K562 (cell line): ENCODE data around the gene VMP1. TPM values are rescaled to one million over a fixed set of nuclear protein-coding genes. Genes with fewer than 3 reads are reported as not detected.

Experiments used
- ATAC-seq: fragments of 200-7000 bp; cut with Tn5 transposase; 3 replicates; pipeline ENCODE4 v1.9.1; 2020; ENCODE audit warnings: moderate library complexity
- BruUV-seq: library from RNA; stranded (reverse); fragments of 400-500 nt; replicated peaks from 2 replicates; lab custom pipeline; 2021; lab: Mats Ljungman, UMichigan
- CTCF ChIA-PET: fragments of 300-600 bp; formaldehyde crosslinking; extraction: SDS; loops from one replicate; lab custom pipeline; 2021; ENCODE audit warnings: low intra/inter-chr PET ratio; lab: Yijun Ruan, JAX
- POLR2A ChIA-PET: fragments of 300-600, 350-650 bp; sonication (Branson Sonifier 250); formaldehyde crosslinking; extraction: SDS; loops from one replicate; lab custom pipeline; 2021; ENCODE audit warnings: antibody characterized with exemption, inconsistent platforms; lab: Yijun Ruan, JAX
- DNase-seq, 4 experiments: peaks; one replicate each; pipeline versions ENCODE4 v3.0.0 to v3.0.0-alpha.2; 2011 to 2018; ENCODE audit warnings: low spot score in 3 of 4, mixed read lengths in 3 of 4; ENCODE audit errors: extremely low read depth in 1 of 4
- FAIRE-seq: peaks from 2 replicates; lab custom pipeline; 2011; peaks lifted over from hg19 to GRCh38; lab: Jason Lieb, UNC
- H2AFZ ChIP-seq: 2 replicates; pipeline ENCODE4 v1.6.0; 2011; ENCODE audit warnings: low read depth, low read length, control low read depth, inconsistent platforms
- H3K27ac ChIP-seq: fragments of 200-600 bp; 3 replicates; pipeline ENCODE4 v1.8.0; 2011; ENCODE audit warnings: low read depth, mild to moderate bottlenecking, control low read depth, inconsistent platforms, low read length, moderate library complexity, mixed read lengths; ENCODE audit errors: extremely low read depth
- H3K27me3 ChIP-seq, 2 experiments: fragments of 300-600 bp in 1 of 2; 2 replicates in 1 of 2; 3 replicates in 1 of 2; pipeline versions ENCODE4 v1.6.0 to v1.8.0; 2011; ENCODE audit warnings: inconsistent platforms in 2 of 2, low read length in 2 of 2, mild to moderate bottlenecking in 1 of 2, mixed read lengths in 1 of 2, moderate library complexity in 1 of 2; ENCODE audit not compliant: control insufficient read depth in 2 of 2, insufficient read depth in 2 of 2
- H3K36me3 ChIP-seq: fragments of 300-600 bp; 3 replicates; pipeline ENCODE4 v1.8.0; 2011; ENCODE audit warnings: mild to moderate bottlenecking, low read length, inconsistent platforms; ENCODE audit not compliant: control insufficient read depth, insufficient read depth
- H3K4me1 ChIP-seq, 2 experiments: fragments of 200-600 bp in 1 of 2; replicated peaks in 1 of 2; 2 replicates in 1 of 2; 3 replicates in 1 of 2; pipeline versions ENCODE4 v1.5.1 to v1.8.0; 2011; ENCODE audit warnings: inconsistent platforms in 2 of 2, low read length in 2 of 2, mild to moderate bottlenecking in 1 of 2, mixed read lengths in 1 of 2, moderate library complexity in 1 of 2; ENCODE audit not compliant: control insufficient read depth in 2 of 2, insufficient read depth in 2 of 2
- H3K4me2 ChIP-seq: 2 replicates; pipeline ENCODE4 v1.6.1; 2011; ENCODE audit warnings: low read length, control low read depth, inconsistent platforms, mixed read lengths; ENCODE audit not compliant: insufficient read depth
- H3K4me3 ChIP-seq: fragments of 200-600 bp; sonication (generic), shearing (Covaris generic); 2 replicates; pipeline ENCODE4 v1.5.1; 2016; ENCODE audit warnings: control low read depth, inconsistent platforms
- H3K79me2 ChIP-seq: fragments of 200-600 bp; 3 replicates; pipeline ENCODE4 v1.8.0; 2011; ENCODE audit warnings: low read length, inconsistent platforms; ENCODE audit not compliant: control insufficient read depth, insufficient read depth
- H3K9ac ChIP-seq, 2 experiments: 2 replicates each; pipeline versions ENCODE4 v1.6.0 to v1.6.1; 2011; ENCODE audit warnings: low read depth in 2 of 2, low read length in 2 of 2, control low read depth in 1 of 2, inconsistent platforms in 1 of 2, mild to moderate bottlenecking in 1 of 2, mixed read lengths in 1 of 2; ENCODE audit not compliant: insufficient read depth in 1 of 2
- H3K9me1 ChIP-seq: one replicate; pipeline ENCODE4 v1.6.0; 2011; ENCODE audit warnings: inconsistent platforms, mild to moderate bottlenecking, low read length, moderate library complexity; ENCODE audit not compliant: control insufficient read depth, insufficient read depth
- H3K9me3 ChIP-seq: replicated peaks from 2 replicates; pipeline ENCODE4 v1.5.1; 2011; ENCODE audit warnings: low read depth, low read length, inconsistent platforms; ENCODE audit not compliant: control insufficient read depth, insufficient read depth
- H4K20me1 ChIP-seq: replicated peaks from 2 replicates; pipeline ENCODE4 v1.6.1; 2011; ENCODE audit warnings: low read length, inconsistent platforms, mixed read lengths; ENCODE audit not compliant: control insufficient read depth, insufficient read depth
- HMG20A ChIP-seq: fragments of 450-650 bp; formaldehyde crosslinking; conservative IDR thresholded peaks from 2 replicates; pipeline ENCODE4 v1.4.0; 2020; ENCODE audit warnings: mild to moderate bottlenecking, mixed read lengths
- NR1H2 ChIP-seq: sonication (generic); formaldehyde crosslinking; IDR thresholded peaks from 2 replicates; pipeline ENCODE4 v1.4.0; 2020; ENCODE audit warnings: mild to moderate bottlenecking, missing genetic modification reagents
- PCBP2 ChIP-seq: fragments of 200-400 bp; formaldehyde crosslinking; IDR thresholded peaks from 2 replicates; pipeline ENCODE4 v1.6.1; 2018; ENCODE audit warnings: low read length, low read depth, mild to moderate bottlenecking, moderate library complexity; ENCODE audit not compliant: poor library complexity, severe bottlenecking
- ZNF324 ChIP-seq: fragments of 250-450 bp; sonication (Bioruptor Pico); IDR thresholded peaks from 2 replicates; pipeline ENCODE4 v1.4.0; 2020; ENCODE audit warnings: mild to moderate bottlenecking
- ZNF41 ChIP-seq: fragments of 250-450 bp; sonication (Bioruptor Pico); conservative IDR thresholded peaks from 2 replicates; pipeline ENCODE4 v1.4.0; 2020; ENCODE audit warnings: mild to moderate bottlenecking
- WGBS: fragments of 100-300 bp; shearing (Covaris generic); methylation state at CpG from one replicate; pipeline ENCODE4 v1.1.6; 2016; ENCODE audit warnings: low coverage, mixed read lengths; ENCODE audit not compliant: insufficient coverage; ENCODE audit errors: missing lambda C conversion rate; 5-methylcytosine and 5-hydroxymethylcytosine counted together
- in situ Hi-C: fragments of 300-500 bp; cut with MboI; formaldehyde crosslinking; loops from 4 replicates; pipeline ENCODE4 v1.15.0; 2018; ENCODE audit warnings: inconsistent platforms, mixed read lengths
- intact Hi-C: fragments of 100-400 bp; cut with micrococcal nuclease; formaldehyde crosslinking; loops from 2 replicates; pipeline ENCODE4 v1.14.2; 2022
- polyA plus RNA-seq, 8 experiments: library from polyadenylated mRNA; depleted of rRNA in 4 of 8; stranded (reverse) in 5 of 8; unstranded in 3 of 8; fragments of >200 nt; fragmentation: Nextera tagmentation in 2 of 8; fragmentation: Illumina TruSeq in 1 of 8; extraction: Ambion mirVana in 2 of 8; extraction: Trizol in 1 of 8; gene quantifications; 2 replicates each; pipeline versions ENCODE4 v1.2.1 to v1.2.3, GENCODE V29; 2011 to 2014; ENCODE audit warnings: inconsistent platforms in 1 of 8, missing spikeins in 1 of 8
- total RNA-seq, 7 experiments: library from RNA; depleted of rRNA in 6 of 7; stranded (reverse); fragments of >200 nt in 6 of 7; fragmentation: Illumina TruSeq in 2 of 7; extraction: Trizol in 2 of 7; gene quantifications; 2 replicates each; pipeline versions ENCODE4 v1.2.1 to v1.2.3, GENCODE V29; 2011 to 2021; ENCODE audit warnings: low replicate concordance in 1 of 7

VMP1 gene
- total and polyA plus RNA-seq, 9 of the 15 experiments (the other 6 are each of a cell fraction or from before 2014, with no cell fraction given) = 123 to 304 (median 151) TPM

- WGBS = 60% methylated on average over 3 of the region's 3 CpGs
- no peak overlapping the region for H2AFZ ChIP-seq
- no peak overlapping the region for H3K9ac ChIP-seq
- peaks cover 0 to 7% of the 10 kb centered on the region in 2 experiments; a peak in 2 of 5 replicates for H3K4me1 ChIP-seq
- no peaks in the 10 kb centered on the region for H4K20me1 ChIP-seq
- peak overlapping the region; percentile 45; the same call in 2 of the 3 replicates for H3K27ac ChIP-seq
- TF ChIP-seq HMG20A = no peak
- no peak for TF ChIP-seq PCBP2
- no peak for TF ChIP-seq ZNF41 (CRISPR knock-in tag)
- TF ChIP-seq NR1H2 (CRISPR knock-in tag) = no peak
- TF ChIP-seq ZNF324 (CRISPR knock-in tag) = no peak
- TF ChIP-seq, all 486 proteins: peak for 0
- peaks cover 32% of the 10 kb centered on the region for H3K36me3 ChIP-seq
- intact Hi-C loops (no loop called here), in situ Hi-C loops (no loop called here)
- ATAC-seq (peak; percentile 57), DNase-seq (no peak), FAIRE-seq (peak; percentile 63)
- 0 out of 3 replicates have a peak, but pooled peaks cover 3% of the 10 kb centered on the region for H3K79me2 ChIP-seq
- ChIA-PET POLR2A (interaction anchor here (1.0 to 1.4 kb wide), 5 partner anchors 11 to 80 kb away, joined by 3 to 7 read pairs (median 3); no protein-coding TSS in a partner anchor), CTCF (no interaction called here)
- no peak overlapping the region for H3K4me2 ChIP-seq
- no peak overlapping the region for H3K4me3 ChIP-seq
- H3K9me3 ChIP-seq = peaks cover 3% of the 10 kb centered on the region; the same call in 1 of the 2 replicates
- H3K9me1 ChIP-seq = no peaks in the 10 kb centered on the region
- BruUV-seq = no TSS peak
- H3K27me3 ChIP-seq = no peaks in the 10 kb centered on the region
Measured at GRCh38 chr17:59761385-59762048, 54.1 kb downstream of the VMP1 start.
